Epidermal melanocyte (primary cell): ENCODE measurements around the gene SYT15.
"Not testable (repeated sequence)": the region's sequence is repeated elsewhere in the genome, so short reads cannot be mapped to it uniquely, and the experiment has no call there.

ENCODE experiments used
- DNase-seq: peaks from one replicate; pipeline ENCODE4 v3.0.0; 2011; ENCODE audit warnings: low spot score; ENCODE audit not compliant: insufficient read length

Gene SYT15

GRCh38 chr10:46578474-46579178 is at the start of gene SYT15:
TSS of gene SYT15 (plus strand) at chr10:46579128. CDS start at chr10:46579169, 41 bp downstream.
- not testable (repeated sequence) for DNase-seq

GRCh38 chr10:46529742-46530141 is 49.2 kb upstream of the SYT15 start:
- DNase-seq: not testable (repeated sequence)

GRCh38 chr10:46530249-46531186 is 48.4 kb upstream of the SYT15 start:
- peak; percentile 85 for DNase-seq

GRCh38 chr10:46532256-46532655 is 46.7 kb upstream of the SYT15 start:
- not testable (repeated sequence) for DNase-seq

GRCh38 chr10:46534828-46535524 is 44.0 kb upstream of the SYT15 start:
- DNase-seq: no peak

- no peak for DNase-seq
Observed at GRCh38 chr10:46536171-46536570, 42.8 kb upstream of the SYT15 start.

GRCh38 chr10:46536781-46537180 is 42.1 kb upstream of the SYT15 start:
- no peak for DNase-seq

GRCh38 chr10:46537309-46537708 is 41.6 kb upstream of the SYT15 start:
- no peak for DNase-seq

- DNase-seq: no peak
Observed at GRCh38 chr10:46538155-46538554, 40.8 kb upstream of the SYT15 start.

GRCh38 chr10:46538717-46539426 is 40.1 kb upstream of the SYT15 start:
- DNase-seq: no peak

GRCh38 chr10:46539596-46540411 is 39.1 kb upstream of the SYT15 start:
- no peak for DNase-seq

- DNase-seq: no peak
Observed at GRCh38 chr10:46540412-46541016, 38.4 kb upstream of the SYT15 start.

GRCh38 chr10:46541017-46541661 is 37.8 kb upstream of the SYT15 start:
- DNase-seq: no peak

- no peak for DNase-seq
Observed at GRCh38 chr10:46541735-46542566, 37.0 kb upstream of the SYT15 start.

- no peak for DNase-seq
Observed at GRCh38 chr10:46542567-46543465, 36.1 kb upstream of the SYT15 start.

- DNase-seq: no peak
Observed at GRCh38 chr10:46543466-46544377, 35.2 kb upstream of the SYT15 start.
